Measurements from ENCODE around the gene ZBTB7B.
"Not testable (repeated sequence)": the region's sequence is repeated elsewhere in the genome, so short reads cannot be mapped to it uniquely, and the experiment has no call there.

The ZBTB7B gene

DNA sequence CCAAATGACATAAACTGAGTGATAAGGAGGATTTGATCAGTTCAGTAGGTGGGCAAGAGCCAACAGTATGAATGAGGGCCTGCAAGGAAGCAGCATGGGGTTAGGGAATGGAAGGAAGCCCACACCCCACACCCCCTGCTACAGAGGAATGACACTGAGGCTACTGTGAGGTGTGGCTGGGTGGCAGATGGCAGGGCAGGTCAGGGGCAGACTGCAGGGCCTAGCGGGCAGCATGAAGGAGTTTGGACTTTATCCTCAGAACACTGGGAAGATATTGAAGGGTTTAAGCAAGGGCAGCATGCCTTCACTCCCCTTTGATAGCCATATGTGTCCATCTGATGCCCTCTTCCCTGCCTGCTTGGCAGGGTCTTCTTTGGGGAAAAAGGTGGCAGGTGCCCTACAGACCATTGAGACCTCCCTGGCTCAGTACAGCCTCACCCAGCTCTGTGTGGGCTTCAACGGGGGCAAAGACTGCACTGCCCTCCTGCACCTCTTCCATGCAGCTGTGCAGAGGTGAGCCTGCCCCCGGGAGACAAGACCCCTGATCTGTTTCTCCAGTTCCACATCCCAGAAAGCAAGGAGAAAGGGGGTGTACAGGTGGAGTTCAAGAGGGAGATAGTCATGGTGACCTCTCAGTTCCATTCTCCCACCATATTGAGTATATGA lies 13.3 kb upstream of the ZBTB7B start:
- DNase-seq = no peak

DNA sequence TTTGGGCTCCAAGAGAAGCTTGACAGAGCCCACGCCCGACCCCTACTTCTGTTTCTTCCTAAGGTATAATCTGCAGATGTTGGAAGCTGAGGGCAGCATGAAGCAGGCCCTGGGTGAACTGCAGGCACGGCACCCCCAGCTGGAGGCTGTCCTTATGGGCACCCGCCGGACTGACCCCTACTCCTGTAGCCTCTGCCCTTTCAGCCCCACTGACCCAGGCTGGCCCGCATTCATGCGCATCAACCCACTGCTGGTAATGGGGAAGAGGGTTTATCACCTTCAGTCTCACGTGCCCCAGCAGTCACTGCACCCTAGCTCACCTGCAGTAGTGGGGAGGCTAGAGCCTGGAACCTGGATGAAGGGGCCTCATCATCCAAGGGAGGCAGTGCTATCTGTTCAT lies 12.3 kb upstream of the ZBTB7B start:
- no peak for DNase-seq

DNA sequence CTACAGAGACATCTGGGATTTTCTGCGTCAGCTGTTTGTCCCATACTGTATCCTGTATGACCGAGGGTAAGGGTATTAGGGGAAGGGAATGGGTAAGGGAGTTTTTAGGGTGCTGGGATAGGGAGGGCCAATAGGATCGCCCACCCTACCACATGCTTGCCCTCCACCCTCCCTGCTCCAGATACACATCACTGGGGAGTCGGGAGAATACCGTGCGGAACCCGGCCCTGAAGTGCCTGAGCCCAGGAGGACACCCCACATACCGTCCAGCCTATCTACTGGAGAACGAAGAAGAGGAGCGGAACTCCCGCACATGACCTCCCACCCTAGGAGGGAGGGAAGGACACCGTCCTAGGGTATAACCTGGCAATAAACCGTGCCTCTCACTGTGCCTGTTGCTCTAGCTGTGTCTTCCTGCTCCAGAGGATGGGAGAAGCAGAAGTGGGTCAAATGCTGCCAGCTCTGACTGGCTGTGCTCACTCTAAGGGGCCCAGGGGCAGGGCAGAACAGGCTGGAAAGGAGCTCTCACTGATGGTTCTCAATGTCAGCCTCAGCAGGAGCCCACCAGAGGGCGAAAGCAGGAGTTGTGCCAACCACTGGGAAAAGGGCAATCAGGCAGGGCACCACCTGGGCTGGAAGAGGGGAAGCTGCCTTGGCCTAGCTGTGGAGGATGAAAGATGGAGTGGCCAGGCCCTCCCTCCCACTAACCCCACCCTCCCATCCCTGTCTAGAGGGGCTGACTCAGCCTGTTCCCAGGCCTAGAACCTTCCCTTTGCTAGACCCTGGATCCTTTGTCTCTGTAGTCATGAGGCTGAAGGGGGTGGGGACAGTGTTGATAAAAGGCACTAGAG lies 9.7 kb upstream of the ZBTB7B start:
- no peak for DNase-seq

DNA sequence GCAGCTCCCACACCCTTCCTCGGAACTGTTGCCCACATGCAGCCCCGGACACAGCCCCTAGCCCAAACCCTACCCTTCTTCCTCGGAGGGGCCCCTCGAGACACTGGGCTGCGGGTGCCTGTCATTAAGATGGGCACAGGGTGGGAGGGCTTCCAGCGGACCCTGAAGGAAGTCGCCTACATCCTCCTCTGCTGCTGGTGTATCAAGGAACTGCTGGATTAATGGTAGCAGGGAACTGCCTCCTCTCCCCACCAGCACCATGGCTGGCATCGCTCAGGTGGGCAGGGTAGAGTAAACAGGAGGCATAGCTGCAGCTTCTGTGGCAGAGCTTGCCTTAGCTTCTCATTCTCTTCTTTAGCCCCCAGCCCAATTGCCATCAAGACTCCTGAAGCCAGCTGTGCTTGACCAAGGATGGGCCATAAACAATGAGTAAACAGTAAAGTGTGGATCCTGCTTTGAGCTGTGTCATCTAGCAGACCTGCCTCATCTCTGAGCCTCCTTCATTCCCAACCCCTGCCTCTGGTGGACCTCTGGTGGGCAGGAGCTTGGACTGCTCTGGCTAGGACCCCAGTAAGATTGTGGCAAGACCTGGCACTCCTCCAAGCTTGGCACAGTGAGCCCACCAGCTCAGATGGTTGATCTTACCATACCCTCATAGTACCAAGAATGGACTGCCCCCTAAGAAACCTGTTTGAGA lies 8.9 kb upstream of the ZBTB7B start, which contains the start of gene LENEP:
Gene LENEP, plus strand, starts transcription at position 15 of the 697 bp plus-strand sequence. Its CDS starts 22 bp downstream, at position 37.
- DNase-seq = no peak

GRCh38 chr1:154994269-154994587 lies 8.4 kb upstream of the ZBTB7B start:
- no peak for DNase-seq

DNA sequence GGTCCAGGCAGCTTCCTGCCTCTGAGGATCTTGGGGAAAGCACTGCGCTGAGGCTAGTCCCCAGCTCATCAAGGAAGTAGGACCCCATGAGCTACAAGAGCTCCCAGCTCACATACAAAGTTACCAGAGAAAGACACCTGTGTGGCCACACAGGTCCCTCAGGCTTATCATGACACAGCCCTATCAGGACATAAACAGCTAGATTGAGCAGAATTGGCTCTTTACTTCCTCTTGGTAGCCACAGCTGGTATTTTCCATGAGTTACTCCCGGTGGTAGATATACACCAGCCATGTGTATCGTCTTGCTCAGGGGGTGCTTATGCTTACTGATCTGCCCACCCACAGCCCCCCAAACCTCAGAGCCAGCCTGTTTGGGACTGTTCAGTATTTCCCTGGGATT lies 8.0 kb upstream of the ZBTB7B start:
- DNase-seq = no peak

- DNase-seq = not testable (repeated sequence)
These were observed 7.2 kb upstream of the ZBTB7B start for GRCh38 chr1:154995301-154995983.

DNA sequence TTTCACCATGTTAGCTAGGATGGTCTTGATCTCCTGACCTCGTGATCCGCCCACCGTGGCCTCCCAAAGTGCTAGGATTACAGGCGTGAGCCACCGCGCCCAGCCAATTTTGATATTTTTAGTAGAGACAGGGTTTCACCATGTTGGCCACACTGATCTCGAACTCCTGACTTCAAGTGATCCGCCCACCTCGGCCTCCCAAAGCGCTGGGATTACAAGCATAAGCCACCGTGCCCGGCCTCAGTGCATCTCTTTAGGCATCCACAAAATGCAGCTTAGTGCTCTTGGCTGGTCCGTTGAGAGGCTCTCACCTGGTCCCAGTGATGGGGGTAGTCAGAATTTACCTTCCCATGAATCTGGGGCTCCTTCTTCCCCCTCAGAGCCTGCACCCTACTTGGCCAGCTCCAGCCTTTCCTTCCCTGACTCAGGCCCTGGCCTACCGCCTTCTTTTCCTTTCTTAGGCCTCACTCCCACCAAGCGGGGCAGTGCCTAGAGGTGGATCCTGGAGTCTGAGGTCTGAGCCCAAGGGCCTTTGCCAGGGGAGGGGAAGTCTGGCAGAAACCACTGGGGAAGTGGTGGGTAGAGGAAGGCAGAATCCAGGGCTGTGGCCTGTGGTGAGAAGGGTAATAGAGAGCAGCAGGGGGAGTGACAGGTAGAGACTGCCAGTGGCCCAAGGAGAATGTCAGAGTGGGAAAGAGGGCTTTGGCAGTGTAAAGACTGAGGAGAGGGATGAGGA lies 5.5 kb upstream of the ZBTB7B start:
- DNase-seq = no peak

GRCh38 chr1:154998201-154998780 lies 4.3 kb upstream of the ZBTB7B start:
- no peak for DNase-seq

- peak; percentile 88 for DNase-seq
These were observed 3.6 kb upstream of the ZBTB7B start for GRCh38 chr1:154998818-154999570.

DNA sequence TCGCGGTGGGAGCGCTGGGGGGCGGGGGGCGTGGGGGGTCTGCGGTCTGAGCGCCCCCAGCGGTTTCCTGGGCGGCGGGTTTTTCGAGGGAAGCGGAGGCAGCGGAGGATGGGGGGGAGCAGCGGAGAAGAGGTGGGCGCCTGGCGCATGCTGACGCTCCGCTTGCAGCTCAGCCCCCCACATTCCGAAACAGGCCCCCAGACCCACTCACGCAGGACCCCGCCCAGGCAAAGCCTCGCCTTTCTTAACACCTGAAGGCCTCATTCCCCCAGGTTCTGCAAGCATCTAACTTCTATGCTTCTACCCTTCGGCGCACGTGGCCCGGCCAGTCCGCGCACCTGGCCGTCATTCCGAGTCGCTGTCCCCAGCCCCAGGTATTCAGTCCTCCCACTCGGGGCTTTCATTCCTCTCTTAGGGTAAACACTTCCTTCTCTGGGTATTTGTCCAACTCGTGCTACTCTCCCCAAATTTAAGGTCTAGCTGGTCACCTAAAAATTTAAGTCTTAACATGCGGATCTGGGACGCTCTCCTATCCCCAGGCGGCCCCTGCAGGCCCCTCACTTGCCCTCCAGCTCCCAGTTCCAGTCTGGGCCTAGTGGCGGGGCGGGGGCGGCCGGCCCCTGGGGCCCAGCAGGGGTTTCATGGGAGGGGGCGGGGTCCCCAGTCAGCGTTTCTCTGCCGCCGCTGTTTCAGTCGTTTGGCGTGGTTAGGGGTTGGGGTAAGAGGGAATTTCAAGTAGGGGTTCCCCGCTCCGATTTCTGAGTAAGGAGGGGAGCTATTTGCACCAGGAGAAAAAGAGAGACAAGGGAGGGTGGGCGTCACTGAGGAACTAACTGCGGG lies 2.8 kb upstream of the ZBTB7B start:
- DNase-seq = peak; percentile 84

DNA sequence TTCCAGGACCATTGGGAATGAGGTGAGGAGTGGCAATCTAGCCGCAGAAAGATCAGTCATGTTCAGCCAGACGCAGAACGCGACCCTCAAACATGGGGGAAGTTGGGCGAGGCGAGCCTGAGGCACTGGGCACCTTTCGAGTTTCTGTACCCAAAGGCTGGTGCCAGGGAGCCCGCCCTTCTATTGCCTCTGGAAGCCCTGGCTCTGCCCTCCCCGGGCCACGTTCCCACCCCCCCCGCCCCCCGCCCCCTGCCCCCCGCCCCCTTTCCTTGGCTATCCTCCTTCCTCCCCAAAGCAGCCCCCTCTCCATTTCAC lies 2.2 kb upstream of the ZBTB7B start:
- DNase-seq = peak; percentile 75

- DNase-seq = peak; percentile 91
These were observed 1.7 kb upstream of the ZBTB7B start for GRCh38 chr1:155000726-155001424.

GRCh38 chr1:155001425-155001674 lies 1.3 kb upstream of the ZBTB7B start:
- no peak for DNase-seq

DNA sequence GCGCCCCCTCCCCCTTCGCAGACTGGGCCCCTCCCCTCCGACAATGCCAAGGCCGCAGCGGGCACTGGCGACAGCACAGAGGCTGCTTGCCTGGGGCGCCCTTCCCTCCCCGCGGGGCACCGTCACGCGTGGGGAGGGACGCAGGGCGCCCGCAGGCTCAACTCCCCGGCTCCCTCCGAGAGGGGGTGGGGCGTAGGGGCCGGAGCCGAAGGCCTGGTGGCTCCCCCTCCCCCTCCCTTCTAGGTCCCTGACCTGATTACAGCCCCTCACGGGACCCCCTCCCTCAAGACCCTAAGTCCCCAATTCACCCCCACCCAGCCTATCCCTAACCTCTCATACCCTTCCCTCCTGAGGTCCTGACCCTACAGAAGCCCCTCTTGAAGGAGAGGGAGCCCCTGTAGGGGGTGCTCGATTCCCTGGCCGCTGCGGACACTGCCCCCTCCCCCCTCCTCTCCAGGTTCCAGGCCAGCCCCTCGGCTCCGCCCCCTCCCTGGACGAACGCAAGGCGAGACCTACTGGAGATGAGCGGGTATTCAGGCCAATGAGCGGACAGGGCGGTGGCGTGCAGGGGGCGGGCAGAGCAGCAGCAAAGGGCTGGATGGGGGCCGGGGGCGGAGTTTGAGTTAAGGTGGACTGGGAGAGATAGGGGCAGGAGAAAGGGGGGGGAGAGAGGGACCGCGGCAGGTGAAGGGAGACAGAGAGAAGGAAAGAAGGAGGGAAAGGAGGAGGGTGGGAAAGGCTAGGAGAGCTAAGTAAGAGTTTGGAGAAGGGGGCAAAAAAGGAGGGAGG lies 733 bp upstream of the ZBTB7B start:
- peak; percentile 96 for DNase-seq

- no peak for DNase-seq
These were observed 694 bp downstream of the ZBTB7B start for GRCh38 chr1:155003227-155003765.

DNA sequence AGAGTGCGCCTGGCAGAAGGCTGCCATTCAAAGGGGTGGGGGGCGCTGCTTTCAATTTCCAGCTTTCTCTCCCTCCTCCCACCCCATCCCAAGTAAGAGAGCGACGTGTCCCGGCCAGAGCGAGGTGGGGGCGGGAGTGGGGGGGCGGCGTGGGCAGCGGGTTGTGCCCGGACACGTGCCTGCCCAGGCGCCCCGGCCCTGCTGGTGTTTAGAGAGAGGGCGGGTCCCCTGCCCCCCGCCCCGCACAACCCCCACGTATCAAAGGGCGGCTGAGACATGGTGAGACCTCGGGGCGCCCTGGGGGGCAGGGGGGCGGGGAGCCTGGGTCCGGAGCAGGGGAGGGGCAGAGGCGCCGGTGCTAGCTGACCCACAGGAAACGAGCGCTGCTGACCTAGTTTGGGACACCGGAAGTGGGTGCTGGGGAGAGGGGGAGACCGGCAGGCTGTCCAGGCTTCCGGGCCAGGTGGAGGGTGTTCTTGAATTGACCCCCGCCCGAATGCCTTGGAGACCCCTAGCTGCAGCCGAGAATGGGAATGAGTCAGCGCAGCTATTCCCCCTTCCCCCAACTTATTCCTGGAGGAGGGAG lies 1.3 kb downstream of the ZBTB7B start:
- DNase-seq = no peak

DNA sequence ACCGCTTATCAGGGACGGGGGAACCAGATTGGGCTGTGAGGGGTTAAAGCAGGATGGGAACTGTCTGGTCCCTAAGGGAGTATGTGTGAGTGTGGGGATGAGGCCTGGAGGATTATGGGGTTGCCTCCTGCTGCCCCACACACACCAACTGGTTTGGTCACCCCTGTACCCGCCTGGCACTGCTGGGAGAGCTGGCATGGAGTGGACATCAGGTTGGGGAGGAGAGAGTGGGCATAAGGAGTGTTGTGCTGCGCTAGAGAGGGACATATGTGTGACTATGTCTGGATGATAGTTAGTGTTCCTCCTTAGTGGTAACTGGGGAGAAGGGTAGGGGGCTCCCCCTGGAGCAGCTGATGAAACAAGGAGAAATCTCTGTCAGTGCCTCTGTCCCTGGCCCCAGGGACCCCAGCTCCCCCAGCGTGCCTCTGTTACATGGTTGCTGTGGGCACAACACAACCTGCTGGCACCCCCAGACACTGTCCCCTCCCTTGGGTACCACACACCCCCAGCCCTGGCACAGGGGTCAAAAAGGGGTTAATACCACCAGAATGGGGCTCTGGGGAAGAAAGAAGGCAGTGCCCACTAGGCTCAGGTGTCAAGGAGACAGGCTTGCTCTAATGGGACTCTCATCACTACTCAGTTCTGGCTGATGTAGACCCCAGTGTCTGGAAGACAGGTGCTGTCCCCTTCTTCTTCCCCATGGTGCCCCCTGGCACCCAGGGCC lies 1.9 kb downstream of the ZBTB7B start:
- DNase-seq = peak; percentile 59
